Spleen (tissue), 11 donors: ENCODE data around the gene HNRNPF. TPM values are rescaled to one million over a fixed set of nuclear protein-coding genes. Genes with fewer than 3 reads are reported as not detected.
A peak's percentile ranks its signal among the peaks of the same experiment; 100 is the strongest.

Experiments used
- DNase-seq: peaks from one replicate; pipeline ENCODE4 v3.0.0-alpha.2; 2020
- H3K27ac ChIP-seq, 8 donors: fragments of 200-600 bp; sonication (generic) in 7 of 8; 1 replicate in 4 of 8; 2 replicates in 4 of 8; pipeline versions ENCODE4 v1.5.0 to v1.8.0; 2016 to 2021; ENCODE audit warnings: inconsistent platforms in 4 of 8, mild to moderate bottlenecking in 4 of 8, moderate library complexity in 1 of 8
- H3K27me3 ChIP-seq, 7 donors: fragments of 200-600 bp; sonication (generic) in 6 of 7; replicated peaks in 1 of 7; 1 replicate in 4 of 7; 2 replicates in 3 of 7; pipeline versions ENCODE4 v1.5.0 to v1.8.0; 2016 to 2021; ENCODE audit warnings: inconsistent platforms in 3 of 7, mild to moderate bottlenecking in 1 of 7
- H3K36me3 ChIP-seq, 6 donors: fragments of 200-600 bp; sonication (generic) in 5 of 6; 1 replicate in 4 of 6; 2 replicates in 2 of 6; pipeline versions ENCODE4 v1.5.0 to v1.8.0; 2016 to 2021; ENCODE audit warnings: inconsistent platforms in 2 of 6
- H3K4me1 ChIP-seq, 6 donors: fragments of 200-600 bp; sonication (generic) in 5 of 6; 1 replicate in 3 of 6; 2 replicates in 3 of 6; pipeline versions ENCODE4 v1.5.0 to v1.8.0; 2016 to 2021; ENCODE audit warnings: inconsistent platforms in 3 of 6
- H3K4me3 ChIP-seq, 8 donors: fragments of 200-600 bp; sonication (generic) in 7 of 8; 1 replicate in 4 of 8; 2 replicates in 4 of 8; pipeline versions ENCODE4 v1.5.0 to v1.8.0; 2016 to 2021; ENCODE audit warnings: inconsistent platforms in 4 of 8, mild to moderate bottlenecking in 4 of 8, moderate library complexity in 2 of 8
- H3K9me3 ChIP-seq, 8 donors: fragments of 200-600 bp; sonication (generic) in 7 of 8; 1 replicate in 4 of 8; 2 replicates in 4 of 8; pipeline versions ENCODE4 v1.5.0 to v1.8.0; 2016 to 2021; ENCODE audit warnings: inconsistent platforms in 4 of 8
- POLR2A ChIP-seq, 3 donors: fragments of 450-650 bp; IDR thresholded peaks; one replicate each; pipeline ENCODE4 v1.5.1; 2017; ENCODE audit warnings: antibody characterized with exemption in 3 of 3, mild to moderate bottlenecking in 1 of 3
- POLR2AphosphoS5 ChIP-seq, 3 donors: sonication (generic); formaldehyde crosslinking; IDR thresholded peaks; one replicate each; pipeline ENCODE4 v1.5.1; 2017; ENCODE audit warnings: antibody characterized with exemption in 3 of 3
- WGBS, 5 donors: extraction: QIAGEN DNeasy Blood & Tissue Kit in 3 of 5; methylation state at CpG; one replicate each; pipeline versions ENCODE4 v1.1.5 to v1.1.7; 2013 to 2018; 5-methylcytosine and 5-hydroxymethylcytosine counted together
- intact Hi-C: fragments of 100-400 bp; cut with DNase I; formaldehyde crosslinking; loops from one replicate; pipeline ENCODE4 v1.15.0; 2023; ENCODE audit warnings: low total_unique reads
- polyA plus RNA-seq, 3 donors: library from polyadenylated mRNA; stranded (reverse); fragments of 200-250 nt; gene quantifications; one replicate each; pipeline ENCODE4 v1.2.1, GENCODE V29; 2013
- total RNA-seq, 7 donors: library from RNA; depleted of rRNA in 3 of 7; stranded (reverse); fragments of >200 nt in 3 of 7; fragmentation: NEBNext Ultra II Directional in 4 of 7; extraction: Animal tissue kit (Norgen Biotek cat#: 25700) in 4 of 7; gene quantifications; one replicate each; pipeline versions ENCODE4 v1.1.0 to v1.2.1, GENCODE V29; 2016 to 2021
- TF ChIP-seq, protein P1 (sequence below), 11 experiments: fragments of 200-600 bp in 7 of 11; fragments of 450-650 bp in 4 of 11; sonication (generic) in 4 of 11; IDR thresholded peaks in 8 of 11; conservative IDR thresholded peaks in 3 of 11; 1 replicate in 7 of 11; 2 replicates in 4 of 11; pipeline versions ENCODE4 v1.4.0 to v1.8.0; 2016 to 2021; ENCODE audit warnings: antibody characterized with exemption in 11 of 11, inconsistent platforms in 4 of 11, mild to moderate bottlenecking in 1 of 11
- donor health status: healthy with polysubstance abuse.
- donor health status: DM: no; HTN: no; CAD: no; lungs with moderate emphysema.
- donor health status: DM: no; HTN: no; CAD: no.
- donor health status: Bipolar disorder and iron deficiency.
- donor health status: healthy.
- donor health status: DM: no; HTN: no; CAD: no.
- donor health status: DM: yes; HTN: yes; CAD: no.

HNRNPF gene
- total and polyA plus RNA-seq, 10 donors, result 82.8 to 253 (median 173) TPM

DNA sequence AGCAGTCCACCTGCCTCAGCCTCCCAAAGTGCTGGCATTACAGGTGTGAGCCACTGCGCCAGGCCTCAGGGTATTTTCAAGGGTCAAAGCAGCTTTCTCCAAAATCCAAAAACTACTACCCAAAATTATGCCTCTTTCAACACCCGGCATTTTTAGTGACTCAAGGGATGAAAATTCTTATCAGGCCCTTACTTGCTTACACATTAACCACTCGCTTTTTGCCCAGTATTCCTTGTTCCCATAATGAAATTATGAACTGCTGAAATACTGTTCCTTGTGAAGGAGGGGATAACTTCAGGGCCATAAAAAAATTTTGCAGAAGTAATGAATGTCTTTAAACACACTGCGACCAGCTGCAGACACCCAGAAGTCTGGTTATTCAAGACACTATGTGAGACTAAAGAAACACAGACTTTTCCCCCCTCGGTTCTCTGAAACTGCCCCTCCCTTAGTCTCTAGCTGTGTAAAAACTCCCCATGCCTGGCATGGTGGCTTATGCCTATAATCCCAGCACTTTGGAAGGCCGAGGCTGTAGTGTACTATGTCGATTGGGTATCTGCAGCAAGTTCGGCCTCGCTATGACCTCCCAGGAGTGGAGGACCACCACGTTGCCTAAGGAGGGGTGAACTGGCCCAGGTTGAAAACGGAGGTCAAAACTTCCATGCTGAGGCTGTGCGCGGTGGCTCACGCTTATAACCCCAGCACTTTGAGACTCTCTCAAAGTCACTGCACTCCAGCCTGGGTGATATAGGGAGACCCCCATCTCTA is 25.6 kb downstream of the HNRNPF start:
- H3K27ac ChIP-seq, result peak overlapping the region in 1 of 8 donors; percentile 41
- peaks cover 0 to 45% (median 34%) of the 10 kb centered on the region in 6 donors for H3K36me3 ChIP-seq
- no peaks in the 10 kb centered on the region for H3K27me3 ChIP-seq
- intact Hi-C loops, result no loop called here
- H3K9me3 ChIP-seq, result no peaks in the 10 kb centered on the region
- no peak overlapping the region for H3K4me3 ChIP-seq
- H3K4me1 ChIP-seq, result peaks cover 0 to 32% (median 10%) of the 10 kb centered on the region in 6 donors
- peak; percentile 44 for DNase-seq
- TF ChIP-seq POLR2A (IDR thresholded peaks at IDR 0.05) (no peak), POLR2AphosphoS5 (IDR thresholded peaks at IDR 0.05) (peak in 2 of 3 donors; percentile 44 to 56)
- WGBS, 5 donors, result 77 to 84% (median 79%) methylated on average over 14 of the region's 14 CpGs

DNA sequence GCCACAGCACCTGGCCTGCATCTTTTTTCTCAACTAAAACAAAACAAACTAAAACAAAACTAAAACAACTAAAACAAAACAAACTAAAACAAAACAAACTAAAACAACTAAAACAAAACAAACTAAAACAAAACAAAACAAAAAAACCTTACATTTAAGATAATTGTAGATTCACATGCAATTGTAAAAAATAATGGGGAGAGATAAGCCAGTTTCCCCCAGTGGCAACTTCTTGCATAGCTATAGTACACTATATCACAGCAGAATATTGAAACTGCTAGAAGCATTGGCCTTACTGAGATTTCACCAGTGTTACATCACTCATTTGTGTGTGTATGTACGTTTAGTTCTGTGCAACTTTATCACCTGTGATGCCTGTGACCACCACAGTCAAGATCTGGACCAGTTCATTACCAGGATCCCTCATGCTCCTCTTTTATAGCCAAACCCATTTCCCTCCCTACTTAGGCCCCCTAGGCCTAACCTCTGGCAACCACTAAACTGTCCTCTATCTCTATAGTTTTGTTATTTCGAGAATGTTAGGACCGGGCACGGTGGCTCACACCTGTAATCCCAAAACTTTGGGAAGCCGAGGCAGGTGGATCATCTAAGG is 28.3 kb downstream of the HNRNPF start:
- H3K36me3 ChIP-seq, result peaks cover 0 to 19% (median 10%) of the 10 kb centered on the region in 6 donors
- peaks cover 0 to 17% (median 0%) of the 10 kb centered on the region in 6 donors for H3K4me1 ChIP-seq
- intact Hi-C loops, result no loop called here
- H3K9me3 ChIP-seq, result no peaks in the 10 kb centered on the region
- TF ChIP-seq POLR2AphosphoS5 (IDR thresholded peaks at IDR 0.05) (no peak), POLR2A (IDR thresholded peaks at IDR 0.05) (no peak)
- TF ChIP-seq, protein P1, sequence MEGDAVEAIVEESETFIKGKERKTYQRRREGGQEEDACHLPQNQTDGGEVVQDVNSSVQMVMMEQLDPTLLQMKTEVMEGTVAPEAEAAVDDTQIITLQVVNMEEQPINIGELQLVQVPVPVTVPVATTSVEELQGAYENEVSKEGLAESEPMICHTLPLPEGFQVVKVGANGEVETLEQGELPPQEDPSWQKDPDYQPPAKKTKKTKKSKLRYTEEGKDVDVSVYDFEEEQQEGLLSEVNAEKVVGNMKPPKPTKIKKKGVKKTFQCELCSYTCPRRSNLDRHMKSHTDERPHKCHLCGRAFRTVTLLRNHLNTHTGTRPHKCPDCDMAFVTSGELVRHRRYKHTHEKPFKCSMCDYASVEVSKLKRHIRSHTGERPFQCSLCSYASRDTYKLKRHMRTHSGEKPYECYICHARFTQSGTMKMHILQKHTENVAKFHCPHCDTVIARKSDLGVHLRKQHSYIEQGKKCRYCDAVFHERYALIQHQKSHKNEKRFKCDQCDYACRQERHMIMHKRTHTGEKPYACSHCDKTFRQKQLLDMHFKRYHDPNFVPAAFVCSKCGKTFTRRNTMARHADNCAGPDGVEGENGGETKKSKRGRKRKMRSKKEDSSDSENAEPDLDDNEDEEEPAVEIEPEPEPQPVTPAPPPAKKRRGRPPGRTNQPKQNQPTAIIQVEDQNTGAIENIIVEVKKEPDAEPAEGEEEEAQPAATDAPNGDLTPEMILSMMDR (IDR thresholded peaks at IDR 0.05 in 8 of 11, conservative IDR thresholded peaks at IDR 0.05 in 3 of 11), result no peak
- no peaks in the 10 kb centered on the region for H3K27me3 ChIP-seq
- WGBS, 5 donors, result 84 to 92% (median 91%) methylated on average over 5 of the region's 5 CpGs
- no peak for DNase-seq
- no peak overlapping the region for H3K4me3 ChIP-seq
- H3K27ac ChIP-seq, result no peak overlapping the region

DNA sequence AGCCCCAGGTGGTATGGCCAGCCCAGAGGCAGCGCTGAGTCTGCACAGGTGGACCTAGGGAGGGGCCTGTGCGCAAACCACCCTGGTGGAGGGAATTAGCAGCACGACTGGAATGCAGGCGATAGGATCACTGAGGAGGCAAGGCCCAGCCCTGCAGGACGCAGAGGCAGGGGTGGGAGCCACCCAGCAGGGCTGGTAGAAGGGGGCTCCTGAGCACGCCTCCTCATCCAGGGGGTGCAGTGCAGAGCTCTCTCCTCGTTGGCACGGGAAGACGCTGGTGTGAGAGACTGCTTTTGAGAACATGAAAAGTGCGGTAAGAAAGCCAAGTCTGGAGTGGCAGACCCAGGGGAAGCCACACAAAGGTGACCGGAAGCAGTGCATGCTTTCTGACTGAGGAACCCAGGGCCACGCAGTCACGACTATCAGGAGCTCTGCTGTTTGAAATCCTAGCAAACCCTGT is 31.5 kb downstream of the HNRNPF start:
- WGBS, 5 donors, result 79 to 91% (median 86%) methylated on average over 13 of the region's 13 CpGs
- no peaks in the 10 kb centered on the region for H3K27me3 ChIP-seq
- no peak for TF ChIP-seq POLR2AphosphoS5 (IDR thresholded peaks at IDR 0.05)
- TF ChIP-seq POLR2A (IDR thresholded peaks at IDR 0.05), result no peak
- TF ChIP-seq, protein P1 (IDR thresholded peaks at IDR 0.05 in 8 of 11, conservative IDR thresholded peaks at IDR 0.05 in 3 of 11), result no peak
- intact Hi-C loops, result no loop called here
- H3K4me1 ChIP-seq, result no peaks in the 10 kb centered on the region
- no peaks in the 10 kb centered on the region for H3K9me3 ChIP-seq
- no peaks in the 10 kb centered on the region for H3K36me3 ChIP-seq
- no peak overlapping the region for H3K4me3 ChIP-seq
- no peak overlapping the region for H3K27ac ChIP-seq
- peak; percentile 45 for DNase-seq

DNA sequence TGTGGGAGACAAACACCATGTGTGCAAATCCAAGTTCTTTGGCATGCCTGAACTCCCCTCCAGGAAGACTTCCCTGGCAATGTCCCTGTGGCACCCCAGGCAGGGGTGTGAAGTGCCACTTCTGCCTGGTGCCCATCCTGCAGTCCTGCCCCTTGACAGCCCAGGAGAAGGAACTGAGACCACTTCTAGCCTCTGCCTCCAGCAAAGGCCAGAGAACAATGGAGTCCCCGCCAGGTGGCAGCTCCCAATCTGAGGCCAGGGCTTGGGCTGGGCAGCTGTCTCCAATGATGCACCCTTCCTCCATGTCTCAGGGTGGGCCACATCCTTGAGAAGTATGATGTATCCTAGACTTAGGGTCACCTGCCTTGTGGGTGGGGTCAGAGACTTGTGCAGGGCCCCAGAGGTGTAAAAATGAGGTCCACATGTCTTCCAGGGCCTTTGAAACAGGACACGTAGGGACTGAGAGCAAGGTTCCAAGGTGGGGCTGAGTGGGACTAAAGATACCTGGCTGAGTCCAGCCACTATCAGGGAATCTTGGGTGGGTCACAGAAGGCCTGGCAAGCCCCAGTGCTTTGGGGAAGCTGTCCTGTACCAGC is 32.1 kb downstream of the HNRNPF start:
- TF ChIP-seq POLR2AphosphoS5 (IDR thresholded peaks at IDR 0.05) (no peak), POLR2A (IDR thresholded peaks at IDR 0.05) (no peak)
- TF ChIP-seq, protein P1 (IDR thresholded peaks at IDR 0.05 in 8 of 11, conservative IDR thresholded peaks at IDR 0.05 in 3 of 11), result no peak
- Histone ChIP-seq H3K4me1 (no peaks in the 10 kb centered on the region), H3K9me3 (no peaks in the 10 kb centered on the region), H3K27me3 (no peaks in the 10 kb centered on the region), H3K4me3 (no peak overlapping the region), H3K36me3 (no peaks in the 10 kb centered on the region), H3K27ac (no peak overlapping the region)
- peak; percentile 37 for DNase-seq
- 27 to 93% (median 66%) methylated on average over 1 to 2 of the region's 2 CpGs for WGBS, 5 donors
- intact Hi-C loops, result no loop called here
